PFSK-1 (cell line): Measurements from ENCODE around the gene ADARB1.

Experiments
- FOXP2 ChIP-seq: optimal IDR thresholded peaks from 2 replicates; pipeline ENCODE3; 2011; ENCODE audit warnings: borderline replicate concordance, control low read depth, inconsistent platforms; ENCODE audit not compliant: insufficient read depth; ENCODE audit errors: extremely low read length, extremely low read depth
- POLR2AphosphoS5 ChIP-seq: IDR thresholded peaks from 2 replicates; pipeline ENCODE4 v1.6.1; 2012; ENCODE audit warnings: low read depth, mild to moderate bottlenecking, control low read depth, low read length, moderate library complexity
- SIN3A ChIP-seq: IDR thresholded peaks from 2 replicates; pipeline ENCODE4 v1.6.1; 2012; ENCODE audit warnings: mild to moderate bottlenecking, low read length, moderate library complexity, borderline replicate concordance; ENCODE audit not compliant: insufficient read depth
- TAF1 ChIP-seq: IDR thresholded peaks from 2 replicates; pipeline ENCODE4 v1.6.1; 2012; ENCODE audit warnings: low read length, control low read depth, borderline replicate concordance; ENCODE audit not compliant: insufficient read depth
- TF ChIP-seq, protein P1 (sequence below), 2 experiments: IDR thresholded peaks; 2 replicates each; pipeline versions ENCODE4 v1.6.1 to v1.8.0; 2011 to 2012; ENCODE audit warnings: low read depth in 2 of 2, low read length in 2 of 2, control low read depth in 1 of 2, inconsistent platforms in 1 of 2, mild to moderate bottlenecking in 1 of 2, moderate library complexity in 1 of 2; ENCODE audit not compliant: insufficient read depth in 1 of 2

Gene ADARB1

DNA sequence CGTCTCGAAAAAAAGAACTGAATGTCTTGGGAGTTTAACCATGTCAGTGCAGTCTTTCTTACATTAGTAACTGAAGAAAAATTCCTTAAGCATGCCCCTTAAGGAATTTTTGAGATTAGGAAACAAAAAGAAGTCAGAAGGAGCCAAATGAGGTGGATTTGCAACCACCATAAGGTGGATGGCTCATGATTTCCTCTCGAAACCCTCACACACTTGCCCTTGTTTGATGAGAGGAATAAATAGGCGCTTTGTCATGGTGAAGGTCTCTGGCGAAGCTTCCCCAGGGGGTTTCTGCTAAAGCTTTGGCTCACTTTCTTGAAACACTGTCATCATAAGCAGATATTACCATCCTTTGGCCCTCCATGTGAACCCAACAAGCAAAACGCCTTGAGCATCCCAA lies 145.1 kb downstream of the ADARB1 start:
- TF ChIP-seq FOXP2 (no peak), TAF1 (no peak), POLR2AphosphoS5 (no peak), SIN3A (no peak)
- TF ChIP-seq, protein P1, sequence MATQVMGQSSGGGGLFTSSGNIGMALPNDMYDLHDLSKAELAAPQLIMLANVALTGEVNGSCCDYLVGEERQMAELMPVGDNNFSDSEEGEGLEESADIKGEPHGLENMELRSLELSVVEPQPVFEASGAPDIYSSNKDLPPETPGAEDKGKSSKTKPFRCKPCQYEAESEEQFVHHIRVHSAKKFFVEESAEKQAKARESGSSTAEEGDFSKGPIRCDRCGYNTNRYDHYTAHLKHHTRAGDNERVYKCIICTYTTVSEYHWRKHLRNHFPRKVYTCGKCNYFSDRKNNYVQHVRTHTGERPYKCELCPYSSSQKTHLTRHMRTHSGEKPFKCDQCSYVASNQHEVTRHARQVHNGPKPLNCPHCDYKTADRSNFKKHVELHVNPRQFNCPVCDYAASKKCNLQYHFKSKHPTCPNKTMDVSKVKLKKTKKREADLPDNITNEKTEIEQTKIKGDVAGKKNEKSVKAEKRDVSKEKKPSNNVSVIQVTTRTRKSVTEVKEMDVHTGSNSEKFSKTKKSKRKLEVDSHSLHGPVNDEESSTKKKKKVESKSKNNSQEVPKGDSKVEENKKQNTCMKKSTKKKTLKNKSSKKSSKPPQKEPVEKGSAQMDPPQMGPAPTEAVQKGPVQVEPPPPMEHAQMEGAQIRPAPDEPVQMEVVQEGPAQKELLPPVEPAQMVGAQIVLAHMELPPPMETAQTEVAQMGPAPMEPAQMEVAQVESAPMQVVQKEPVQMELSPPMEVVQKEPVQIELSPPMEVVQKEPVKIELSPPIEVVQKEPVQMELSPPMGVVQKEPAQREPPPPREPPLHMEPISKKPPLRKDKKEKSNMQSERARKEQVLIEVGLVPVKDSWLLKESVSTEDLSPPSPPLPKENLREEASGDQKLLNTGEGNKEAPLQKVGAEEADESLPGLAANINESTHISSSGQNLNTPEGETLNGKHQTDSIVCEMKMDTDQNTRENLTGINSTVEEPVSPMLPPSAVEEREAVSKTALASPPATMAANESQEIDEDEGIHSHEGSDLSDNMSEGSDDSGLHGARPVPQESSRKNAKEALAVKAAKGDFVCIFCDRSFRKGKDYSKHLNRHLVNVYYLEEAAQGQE (IDR thresholded peaks at IDR 0.05; ENCODE audit: insufficient read depth in 1 of 2, low read depth in 2 of 2, low read length in 2 of 2): no peak

DNA sequence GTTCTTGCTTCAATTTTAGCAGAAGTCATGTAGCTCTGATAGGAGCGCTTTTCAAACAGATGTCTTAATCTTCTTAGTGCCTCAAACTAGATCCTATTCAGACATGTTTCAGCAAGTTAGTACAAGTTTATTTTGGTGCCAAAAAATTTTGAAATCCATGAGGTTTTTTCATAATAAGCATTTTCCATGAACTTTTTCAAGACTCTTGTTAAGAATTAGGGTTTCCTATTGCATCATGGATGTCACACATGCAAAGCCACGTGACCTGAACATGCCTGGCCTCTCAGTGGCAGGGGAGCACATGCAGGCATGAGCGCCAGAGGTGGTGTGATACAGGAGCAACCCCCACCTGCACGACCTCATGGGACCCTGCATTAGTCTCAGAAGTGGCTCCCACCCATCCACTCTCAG lies 145.7 kb downstream of the ADARB1 start:
- no peak for TF ChIP-seq TAF1
- TF ChIP-seq SIN3A: no peak

DNA sequence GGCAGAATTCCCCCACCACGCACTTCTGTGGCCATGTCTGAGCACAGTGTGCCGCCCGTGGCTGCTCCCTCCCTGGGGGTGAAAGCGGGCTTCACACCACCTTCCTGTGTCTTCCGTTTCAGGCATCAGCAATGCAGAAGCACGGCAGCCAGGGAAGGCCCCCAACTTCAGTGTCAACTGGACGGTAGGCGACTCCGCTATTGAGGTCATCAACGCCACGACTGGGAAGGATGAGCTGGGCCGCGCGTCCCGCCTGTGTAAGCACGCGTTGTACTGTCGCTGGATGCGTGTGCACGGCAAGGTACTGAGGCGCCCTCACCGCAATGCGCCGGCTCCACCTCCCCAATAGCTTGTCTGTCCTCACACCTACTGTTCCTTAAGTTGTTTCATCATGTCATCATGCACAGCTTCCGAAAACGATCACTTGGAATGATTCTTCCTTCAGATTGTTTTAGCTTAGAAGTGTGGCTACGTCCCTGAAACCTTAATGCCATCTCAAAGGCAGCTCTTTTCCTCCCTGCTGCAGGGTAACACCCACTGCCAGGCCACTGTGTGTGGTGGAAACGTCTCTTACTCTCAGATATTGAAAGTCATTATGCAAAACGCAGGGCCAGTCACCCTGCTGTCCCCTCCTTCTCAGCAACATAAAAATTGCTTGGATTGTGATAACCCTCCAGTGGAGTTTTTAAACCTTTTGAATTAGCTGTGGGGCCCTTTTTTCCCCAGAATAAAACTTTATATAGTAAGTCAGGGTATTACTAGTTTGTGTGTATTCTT lies 146.5 kb downstream of the ADARB1 start:
- TF ChIP-seq POLR2AphosphoS5: no peak
- TF ChIP-seq SIN3A: no peak
- TF ChIP-seq FOXP2: no peak
- no peak for TF ChIP-seq TAF1
- TF ChIP-seq, protein P1 (IDR thresholded peaks at IDR 0.05; ENCODE audit: insufficient read depth in 1 of 2, low read depth in 2 of 2, low read length in 2 of 2): no peak

DNA sequence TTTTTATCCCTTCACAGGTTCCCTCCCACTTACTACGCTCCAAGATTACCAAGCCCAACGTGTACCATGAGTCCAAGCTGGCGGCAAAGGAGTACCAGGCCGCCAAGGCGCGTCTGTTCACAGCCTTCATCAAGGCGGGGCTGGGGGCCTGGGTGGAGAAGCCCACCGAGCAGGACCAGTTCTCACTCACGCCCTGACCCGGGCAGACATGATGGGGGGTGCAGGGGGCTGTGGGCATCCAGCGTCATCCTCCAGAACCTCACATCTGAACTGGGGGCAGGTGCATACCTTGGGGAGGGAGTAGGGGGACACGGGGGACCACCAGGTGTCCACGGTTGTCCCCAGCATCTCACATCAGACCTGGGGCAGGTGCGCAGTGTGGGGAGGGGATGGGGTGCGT lies 147.6 kb downstream of the ADARB1 start:
- TF ChIP-seq SIN3A (no peak), POLR2AphosphoS5 (no peak), TAF1 (no peak), FOXP2 (no peak)
- TF ChIP-seq, protein P1 (IDR thresholded peaks at IDR 0.05; ENCODE audit: insufficient read depth in 1 of 2, low read depth in 2 of 2, low read length in 2 of 2): no peak

DNA sequence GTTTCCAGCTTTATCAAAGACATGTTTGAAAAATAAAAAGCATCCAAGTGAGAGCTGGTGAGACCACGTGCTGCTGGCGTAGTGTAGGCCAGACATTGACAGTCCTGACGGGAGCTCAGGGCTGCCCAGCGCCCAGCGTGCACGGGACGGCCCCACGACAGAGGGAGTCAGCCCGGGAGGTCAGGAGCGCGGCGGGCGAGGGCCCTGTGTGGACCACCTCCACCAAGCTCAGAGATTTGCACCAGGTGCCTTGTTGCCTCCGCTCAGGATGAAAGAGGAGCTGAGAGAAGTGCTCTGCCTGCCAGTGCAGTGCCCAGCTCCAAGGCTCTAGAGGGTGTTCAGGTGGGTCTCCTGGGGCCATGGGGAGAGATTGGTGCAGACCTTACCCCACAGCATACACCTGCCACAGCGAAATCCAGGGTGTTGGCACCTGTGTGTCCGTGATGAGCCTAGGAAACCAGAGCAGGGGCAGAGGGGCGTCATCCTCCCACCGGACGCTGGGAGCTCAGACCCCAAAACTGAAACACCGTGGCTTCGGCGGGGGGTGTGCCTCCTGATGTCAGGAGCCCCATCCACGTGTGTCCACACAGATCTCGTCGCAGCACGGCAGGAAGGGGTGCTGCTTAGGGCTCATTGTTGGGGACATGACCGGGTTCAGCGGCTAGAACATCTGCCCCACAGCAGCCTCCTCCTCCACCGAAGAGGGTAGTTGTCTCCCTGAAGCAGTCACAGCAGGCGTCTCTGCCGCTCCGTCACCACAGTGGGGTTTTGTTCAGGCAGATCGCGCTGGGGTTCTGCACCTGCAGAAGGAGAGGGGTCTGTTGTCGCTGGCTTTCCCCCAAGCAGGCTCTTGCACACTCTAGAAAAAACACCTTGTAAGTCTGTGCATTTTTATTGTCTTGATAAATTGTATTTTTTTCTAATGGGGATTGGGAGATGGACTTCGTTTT lies 149.1 kb downstream of the ADARB1 start:
- TF ChIP-seq, protein P1 (IDR thresholded peaks at IDR 0.05; ENCODE audit: insufficient read depth in 1 of 2, low read depth in 2 of 2, low read length in 2 of 2): no peak
